ENCODE data around the gene POLR1B. TPM values are rescaled to one million over a fixed set of nuclear protein-coding genes. Genes with fewer than 3 reads are reported as not detected.
A peak's percentile ranks its signal among the peaks of the same experiment; 100 is the strongest.
"Not testable (repeated sequence)": the region's sequence is repeated elsewhere in the genome, so short reads cannot be mapped to it uniquely, and the experiment has no call there.

POLR1B gene
- polyA plus RNA-seq, 1 experiment, result 12.4 TPM

GRCh38 chr2:112500850-112501484 lies 41.3 kb upstream of the POLR1B start:
- H3K4me3 ChIP-seq (ENCODE audit: low read depth, low read length); H3K27ac ChIP-seq (ENCODE audit: low read depth, low read length); POLR2A ChIA-PET; H3K9me3 ChIP-seq (ENCODE audit: control insufficient read depth, insufficient read depth, low read length); H3K27me3 ChIP-seq (ENCODE audit: control insufficient read depth, insufficient read depth, low read length); DNase-seq (ENCODE audit: low read depth, low spot score): not testable (repeated sequence)
- CTCF ChIA-PET, result interaction anchor here (0.6 kb wide), 1 partner anchor 17 kb away, joined by 4 read pairs; no protein-coding TSS in a partner anchor
- TF ChIP-seq, protein P1, sequence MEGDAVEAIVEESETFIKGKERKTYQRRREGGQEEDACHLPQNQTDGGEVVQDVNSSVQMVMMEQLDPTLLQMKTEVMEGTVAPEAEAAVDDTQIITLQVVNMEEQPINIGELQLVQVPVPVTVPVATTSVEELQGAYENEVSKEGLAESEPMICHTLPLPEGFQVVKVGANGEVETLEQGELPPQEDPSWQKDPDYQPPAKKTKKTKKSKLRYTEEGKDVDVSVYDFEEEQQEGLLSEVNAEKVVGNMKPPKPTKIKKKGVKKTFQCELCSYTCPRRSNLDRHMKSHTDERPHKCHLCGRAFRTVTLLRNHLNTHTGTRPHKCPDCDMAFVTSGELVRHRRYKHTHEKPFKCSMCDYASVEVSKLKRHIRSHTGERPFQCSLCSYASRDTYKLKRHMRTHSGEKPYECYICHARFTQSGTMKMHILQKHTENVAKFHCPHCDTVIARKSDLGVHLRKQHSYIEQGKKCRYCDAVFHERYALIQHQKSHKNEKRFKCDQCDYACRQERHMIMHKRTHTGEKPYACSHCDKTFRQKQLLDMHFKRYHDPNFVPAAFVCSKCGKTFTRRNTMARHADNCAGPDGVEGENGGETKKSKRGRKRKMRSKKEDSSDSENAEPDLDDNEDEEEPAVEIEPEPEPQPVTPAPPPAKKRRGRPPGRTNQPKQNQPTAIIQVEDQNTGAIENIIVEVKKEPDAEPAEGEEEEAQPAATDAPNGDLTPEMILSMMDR (IDR thresholded peaks at IDR 0.05; ENCODE audit: low read depth, low read length), result peak; percentile 20; the same call in 1 of the 2 replicates

DNA sequence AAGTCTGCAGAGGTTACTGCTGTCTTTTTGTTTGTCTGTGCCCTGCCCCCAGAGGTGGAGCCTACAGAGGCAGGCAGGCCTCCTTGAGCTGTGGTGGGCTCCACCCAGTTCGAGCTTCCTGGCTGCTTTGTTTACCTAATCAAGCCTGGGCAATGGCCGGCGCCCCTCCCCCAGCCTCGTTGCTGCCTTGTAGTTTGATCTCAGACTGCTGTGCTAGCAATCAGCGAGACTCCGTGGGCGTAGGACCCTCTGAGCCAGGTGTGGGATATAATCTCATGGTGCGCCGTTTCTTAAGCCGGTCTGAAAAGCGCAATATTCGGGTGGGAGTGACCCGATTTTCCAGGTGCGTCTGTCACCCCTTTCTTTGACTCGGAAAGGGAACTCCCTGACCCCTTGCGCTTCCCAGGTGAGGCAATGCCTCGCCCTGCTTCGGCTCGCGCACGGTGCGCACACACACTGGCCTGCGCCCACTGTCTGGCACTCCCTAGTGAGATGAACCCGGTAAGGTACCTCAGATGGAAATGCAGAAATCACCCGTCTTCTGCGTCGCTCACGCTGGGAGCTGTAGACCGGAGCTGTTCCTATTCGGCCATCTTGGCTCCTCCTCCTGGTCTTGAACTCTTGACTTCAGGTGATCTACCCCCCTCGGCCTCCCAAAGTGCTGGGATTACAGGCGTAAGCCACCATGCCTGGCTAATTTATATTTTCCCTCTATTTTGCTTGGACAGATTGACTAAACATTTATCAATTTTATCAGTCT lies 32.8 kb upstream of the POLR1B start:
- H3K9me3 ChIP-seq (ENCODE audit: control insufficient read depth, insufficient read depth, low read length); H3K27ac ChIP-seq (ENCODE audit: low read depth, low read length); H3K4me3 ChIP-seq (ENCODE audit: low read depth, low read length); CTCF ChIA-PET; H3K27me3 ChIP-seq (ENCODE audit: control insufficient read depth, insufficient read depth, low read length); POLR2A ChIA-PET; DNase-seq (ENCODE audit: low read depth, low spot score): not testable (repeated sequence)

GRCh38 chr2:112516801-112517200 lies 25.5 kb upstream of the POLR1B start:
- Histone ChIP-seq H3K9me3 (ENCODE audit: control insufficient read depth, insufficient read depth, low read length) (no peaks in the 10 kb centered on the region), H3K4me3 (ENCODE audit: low read depth, low read length) (no peak overlapping the region), H3K27ac (ENCODE audit: low read depth, low read length) (no peak overlapping the region), H3K27me3 (ENCODE audit: control insufficient read depth, insufficient read depth, low read length) (no peaks in the 10 kb centered on the region)
- TF ChIP-seq, protein P1 (IDR thresholded peaks at IDR 0.05; ENCODE audit: low read depth, low read length), result no peak
- no peak for DNase-seq (ENCODE audit: low read depth, low spot score)
- ChIA-PET POLR2A (interaction anchor here (0.9 kb wide), 1 partner anchor 36 kb away, joined by 3 read pairs; no protein-coding TSS in a partner anchor), CTCF (interaction anchor here (0.6 kb wide), 2 partner anchors 13 to 83 kb away, joined by 4 to 7 read pairs; no protein-coding TSS in a partner anchor)

GRCh38 chr2:112518807-112519206 lies 23.5 kb upstream of the POLR1B start:
- no peaks in the 10 kb centered on the region for H3K9me3 ChIP-seq (ENCODE audit: control insufficient read depth, insufficient read depth, low read length)
- no peak overlapping the region for H3K4me3 ChIP-seq (ENCODE audit: low read depth, low read length)
- ChIA-PET CTCF (interaction anchor here (0.6 to 0.7 kb wide), 2 partner anchors 204 to 440 kb away, joined by 3 to 9 read pairs; no protein-coding TSS in a partner anchor), POLR2A (no interaction called here)
- no peak for DNase-seq (ENCODE audit: low read depth, low spot score)
- TF ChIP-seq, protein P1 (IDR thresholded peaks at IDR 0.05; ENCODE audit: low read depth, low read length), result no peak
- no peak overlapping the region for H3K27ac ChIP-seq (ENCODE audit: low read depth, low read length)
- no peaks in the 10 kb centered on the region for H3K27me3 ChIP-seq (ENCODE audit: control insufficient read depth, insufficient read depth, low read length)

DNA sequence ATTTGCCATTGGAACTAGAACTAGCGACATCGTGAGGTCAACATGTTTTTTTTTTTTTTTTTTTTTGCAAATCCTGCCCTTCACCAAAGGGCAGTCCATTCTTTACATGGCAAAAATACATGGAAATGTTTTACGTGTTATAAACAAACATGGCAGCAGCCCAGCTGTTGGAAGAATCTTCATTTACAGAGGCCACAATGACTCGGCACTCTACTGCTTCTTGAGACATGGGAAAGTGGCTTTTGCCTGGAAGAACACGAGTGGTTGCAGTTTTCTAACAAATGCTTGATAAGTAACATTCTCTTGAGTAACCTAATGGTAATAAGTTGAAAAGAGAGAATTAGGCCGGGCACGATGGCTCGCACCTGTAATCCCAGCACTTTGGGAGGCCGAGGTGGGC lies 22.8 kb upstream of the POLR1B start:
- Histone ChIP-seq H3K4me3 (ENCODE audit: low read depth, low read length) (no peak overlapping the region), H3K9me3 (ENCODE audit: control insufficient read depth, insufficient read depth, low read length) (no peaks in the 10 kb centered on the region), H3K27ac (ENCODE audit: low read depth, low read length) (no peak overlapping the region), H3K27me3 (ENCODE audit: control insufficient read depth, insufficient read depth, low read length) (no peaks in the 10 kb centered on the region)
- ChIA-PET CTCF (interaction anchor here (0.6 to 0.7 kb wide), 2 partner anchors 205 to 439 kb away, joined by 3 to 9 read pairs; no protein-coding TSS in a partner anchor), POLR2A (no interaction called here)
- TF ChIP-seq, protein P1 (IDR thresholded peaks at IDR 0.05; ENCODE audit: low read depth, low read length), result no peak
- no peak for DNase-seq (ENCODE audit: low read depth, low spot score)

All from AG04450 (cell line).